ENCODE measurements around the gene TMEM39B.
A peak's percentile ranks its signal among the peaks of the same experiment; 100 is the strongest.
"Not testable (repeated sequence)": the region's sequence is repeated elsewhere in the genome, so short reads cannot be mapped to it uniquely, and the experiment has no call there.

The TMEM39B gene

GRCh38 chr1:32065613-32066488 is 6.9 kb upstream of the TMEM39B start:
- POLR2A ChIA-PET, result interaction anchor here (0.6 to 0.8 kb wide), 7 partner anchors 10 to 404 kb away, joined by 3 to 5 read pairs (median 3); no protein-coding TSS in a partner anchor
- Histone ChIP-seq H3K36me3 (ENCODE audit: control insufficient read depth in 4 of 4, insufficient read depth in 4 of 4, low read length in 3 of 4) (peaks cover under 1 to 19% (median 8%) of the 10 kb centered on the region in 4 experiments), H3K4me3 (ENCODE audit: control insufficient read depth in 1 of 7, extremely low read depth in 1 of 7, insufficient read depth in 4 of 7, low read depth in 2 of 7, low read length in 6 of 7) (peak overlapping the region in 3 of 7 experiments; percentile 1 to 52 (median 14)), H3K4me1 (ENCODE audit: control extremely low read depth in 1 of 4, control insufficient read depth in 4 of 4, insufficient read depth in 4 of 4, low read length in 3 of 4) (peaks cover 6 to 38% (median 27%) of the 10 kb centered on the region in 4 experiments)
- 55% methylated on average over 11 of the region's 21 CpGs for WGBS (ENCODE audit: insufficient coverage)
- H3K27ac ChIP-seq (ENCODE audit: insufficient read depth in 1 of 2, low read depth in 1 of 2, low read length in 2 of 2, poor library complexity in 1 of 2, severe bottlenecking in 2 of 2); H3K27me3 ChIP-seq (replicated peaks in 2 of 5; ENCODE audit: control insufficient read depth in 4 of 5, insufficient read depth in 5 of 5, low read length in 4 of 5); H3K9me3 ChIP-seq (ENCODE audit: control extremely low read depth in 1 of 5, control insufficient read depth in 4 of 5, insufficient read depth in 2 of 5, low read depth in 1 of 5, low read length in 4 of 5): not testable (repeated sequence)
- DNase-seq, result peak in 1 of 3 donors; percentile 19
- CTCF ChIA-PET, result interaction anchor here (1.2 kb wide), 1 partner anchor 357 kb away, joined by 3 read pairs; no protein-coding TSS in a partner anchor

- 0% methylated on average over 1 of the region's 4 CpGs for WGBS (ENCODE audit: insufficient coverage)
- CTCF ChIA-PET, result interaction anchor here (1.2 kb wide), 1 partner anchor 358 kb away, joined by 3 read pairs; no protein-coding TSS in a partner anchor
Measured at GRCh38 chr1:32066489-32066873, 6.3 kb upstream of the TMEM39B start.

GRCh38 chr1:32068957-32069588 is 3.7 kb upstream of the TMEM39B start:
- WGBS (ENCODE audit: insufficient coverage), result 100% methylated on average over 5 of the region's 5 CpGs
- Histone ChIP-seq H3K4me3 (ENCODE audit: control insufficient read depth in 1 of 7, extremely low read depth in 1 of 7, insufficient read depth in 4 of 7, low read depth in 2 of 7, low read length in 6 of 7) (no peak overlapping the region), H3K9me3 (ENCODE audit: control extremely low read depth in 1 of 5, control insufficient read depth in 4 of 5, insufficient read depth in 2 of 5, low read depth in 1 of 5, low read length in 4 of 5) (no peaks in the 10 kb centered on the region), H3K27ac (ENCODE audit: insufficient read depth in 1 of 2, low read depth in 1 of 2, low read length in 2 of 2, poor library complexity in 1 of 2, severe bottlenecking in 2 of 2) (no peak overlapping the region), H3K27me3 (replicated peaks in 2 of 5; ENCODE audit: control insufficient read depth in 4 of 5, insufficient read depth in 5 of 5, low read length in 4 of 5) (no peaks in the 10 kb centered on the region), H3K4me1 (ENCODE audit: control extremely low read depth in 1 of 4, control insufficient read depth in 4 of 4, insufficient read depth in 4 of 4, low read length in 3 of 4) (peaks cover 12 to 50% (median 33%) of the 10 kb centered on the region in 4 experiments), H3K36me3 (ENCODE audit: control insufficient read depth in 4 of 4, insufficient read depth in 4 of 4, low read length in 3 of 4) (no peaks in the 10 kb centered on the region)
- CTCF ChIA-PET, result no interaction called here
- POLR2A ChIA-PET, result no interaction called here
- DNase-seq, result no peak

More at GRCh38 chr1:32066489-32066873, 6.3 kb upstream of the TMEM39B start:
- POLR2A ChIA-PET, result interaction anchor here (0.6 to 0.8 kb wide), 4 partner anchors 11 to 380 kb away, joined by 3 to 4 read pairs (median 3); no protein-coding TSS in a partner anchor
- H3K9me3 ChIP-seq (ENCODE audit: control extremely low read depth in 1 of 5, control insufficient read depth in 4 of 5, insufficient read depth in 2 of 5, low read depth in 1 of 5, low read length in 4 of 5), result no peaks in the 10 kb centered on the region
- H3K4me3 ChIP-seq (ENCODE audit: control insufficient read depth in 1 of 7, extremely low read depth in 1 of 7, insufficient read depth in 4 of 7, low read depth in 2 of 7, low read length in 6 of 7), result peak overlapping the region in 2 of 7 experiments; percentile 1 to 52
- no peaks in the 10 kb centered on the region for H3K27me3 ChIP-seq (replicated peaks in 2 of 5; ENCODE audit: control insufficient read depth in 4 of 5, insufficient read depth in 5 of 5, low read length in 4 of 5)
- DNase-seq, result peak; percentile 96 to 98 (median 98)
- peaks cover 6 to 39% (median 28%) of the 10 kb centered on the region in 4 experiments for H3K4me1 ChIP-seq (ENCODE audit: control extremely low read depth in 1 of 4, control insufficient read depth in 4 of 4, insufficient read depth in 4 of 4, low read length in 3 of 4)
- no peak overlapping the region for H3K27ac ChIP-seq (ENCODE audit: insufficient read depth in 1 of 2, low read depth in 1 of 2, low read length in 2 of 2, poor library complexity in 1 of 2, severe bottlenecking in 2 of 2)
- H3K36me3 ChIP-seq (ENCODE audit: control insufficient read depth in 4 of 4, insufficient read depth in 4 of 4, low read length in 3 of 4), result peaks cover 0 to 13% (median 2%) of the 10 kb centered on the region in 4 experiments

GRCh38 chr1:32071758-32072621 is 749 bp upstream of the TMEM39B start:
- DNase-seq, result peak in 1 of 3 donors; percentile 45
- no peaks in the 10 kb centered on the region for H3K27me3 ChIP-seq (replicated peaks in 2 of 5; ENCODE audit: control insufficient read depth in 4 of 5, insufficient read depth in 5 of 5, low read length in 4 of 5)
- peak overlapping the region; percentile 69 to 90 (median 83) for H3K4me3 ChIP-seq (ENCODE audit: control insufficient read depth in 1 of 7, extremely low read depth in 1 of 7, insufficient read depth in 4 of 7, low read depth in 2 of 7, low read length in 6 of 7)
- WGBS (ENCODE audit: insufficient coverage), result 0% methylated on average over 7 of the region's 14 CpGs
- peaks cover 6 to 33% (median 22%) of the 10 kb centered on the region in 4 experiments for H3K4me1 ChIP-seq (ENCODE audit: control extremely low read depth in 1 of 4, control insufficient read depth in 4 of 4, insufficient read depth in 4 of 4, low read length in 3 of 4)
- H3K9me3 ChIP-seq (ENCODE audit: control extremely low read depth in 1 of 5, control insufficient read depth in 4 of 5, insufficient read depth in 2 of 5, low read depth in 1 of 5, low read length in 4 of 5), result no peaks in the 10 kb centered on the region
- peak overlapping the region in 1 of 2 experiments; percentile 54 for H3K27ac ChIP-seq (ENCODE audit: insufficient read depth in 1 of 2, low read depth in 1 of 2, low read length in 2 of 2, poor library complexity in 1 of 2, severe bottlenecking in 2 of 2)
- H3K36me3 ChIP-seq (ENCODE audit: control insufficient read depth in 4 of 4, insufficient read depth in 4 of 4, low read length in 3 of 4), result peaks cover 4 to 19% (median 15%) of the 10 kb centered on the region in 4 experiments
- ChIA-PET CTCF (interaction anchor here (0.9 to 2.3 kb wide), 3 partner anchors 12 to 18 kb away, joined by 3 to 12 read pairs (median 10); no protein-coding TSS in a partner anchor), POLR2A (interaction anchor here (1.1 to 1.7 kb wide), 2 partner anchors 36 to 107 kb away, joined by 3 to 4 read pairs; partner anchors contain the start of genes KPNA6 and TXLNA)

- Histone ChIP-seq H3K4me3 (ENCODE audit: control insufficient read depth in 1 of 7, extremely low read depth in 1 of 7, insufficient read depth in 4 of 7, low read depth in 2 of 7, low read length in 6 of 7) (peak overlapping the region; percentile 69 to 90 (median 83)), H3K27ac (ENCODE audit: insufficient read depth in 1 of 2, low read depth in 1 of 2, low read length in 2 of 2, poor library complexity in 1 of 2, severe bottlenecking in 2 of 2) (peak overlapping the region in 1 of 2 experiments; percentile 78), H3K4me1 (ENCODE audit: control extremely low read depth in 1 of 4, control insufficient read depth in 4 of 4, insufficient read depth in 4 of 4, low read length in 3 of 4) (peaks cover 6 to 26% (median 19%) of the 10 kb centered on the region in 4 experiments), H3K27me3 (replicated peaks in 2 of 5; ENCODE audit: control insufficient read depth in 4 of 5, insufficient read depth in 5 of 5, low read length in 4 of 5) (no peaks in the 10 kb centered on the region), H3K9me3 (ENCODE audit: control extremely low read depth in 1 of 5, control insufficient read depth in 4 of 5, insufficient read depth in 2 of 5, low read depth in 1 of 5, low read length in 4 of 5) (no peaks in the 10 kb centered on the region), H3K36me3 (ENCODE audit: control insufficient read depth in 4 of 4, insufficient read depth in 4 of 4, low read length in 3 of 4) (peaks cover 7 to 34% (median 27%) of the 10 kb centered on the region in 4 experiments)
- peak; percentile 95 to 98 (median 97) for DNase-seq
- 29% methylated on average over 19 of the region's 28 CpGs for WGBS (ENCODE audit: insufficient coverage)
- ChIA-PET POLR2A (interaction anchor here (1.0 to 1.7 kb wide), 3 partner anchors 34 to 106 kb away, joined by 3 to 4 read pairs (median 3); partner anchors contain the start of genes KPNA6 and TXLNA), CTCF (interaction anchor here (0.8 to 2.3 kb wide), 13 partner anchors 8 to 128 kb away, joined by 3 to 12 read pairs (median 5); partner anchors contain the start of gene KPNA6)
Measured at GRCh38 chr1:32073299-32074229, 825 bp downstream of the TMEM39B start.

Measured in common myeloid progenitor, CD34-positive (primary cell).